Upper lobe of right lung (tissue), 1 donor: ENCODE data around the gene BBS10. TPM values are rescaled to one million over a fixed set of nuclear protein-coding genes. Genes with fewer than 3 reads are reported as not detected.

ENCODE experiments used
- ATAC-seq: fragments of 200-7000 bp; cut with Tn5 transposase; one replicate; pipeline ENCODE4 v1.9.1; 2020; ENCODE audit warnings: mild to moderate bottlenecking, moderate library complexity
- DNase-seq: peaks from one replicate; pipeline ENCODE4 v3.0.0-alpha.2; 2020
- H3K27ac ChIP-seq: fragments of 200-600 bp; one replicate; pipeline ENCODE4 v1.8.0; 2022
- H3K27me3 ChIP-seq: fragments of 200-600 bp; one replicate; pipeline ENCODE4 v1.8.0; 2022; ENCODE audit warnings: mild to moderate bottlenecking
- H3K36me3 ChIP-seq: fragments of 200-600 bp; one replicate; pipeline ENCODE4 v1.8.0; 2022
- H3K4me1 ChIP-seq: fragments of 200-600 bp; one replicate; pipeline ENCODE4 v1.8.0; 2022
- H3K4me3 ChIP-seq: fragments of 200-600 bp; one replicate; pipeline ENCODE4 v1.8.0; 2022; ENCODE audit warnings: mild to moderate bottlenecking
- H3K9me3 ChIP-seq: fragments of 200-600 bp; one replicate; pipeline ENCODE4 v1.8.0; 2022
- CTCF ChIP-seq: fragments of 200-600 bp; IDR thresholded peaks from one replicate; pipeline ENCODE4 v1.8.0; 2022; ENCODE audit warnings: antibody characterized with exemption
- intact Hi-C: fragments of 100-400 bp; cut with DNase I; formaldehyde crosslinking; loops from one replicate; pipeline ENCODE4 v1.11.0; 2022
- total RNA-seq: library from RNA; stranded (reverse); fragmentation: NEBNext Ultra II Directional; extraction: Animal tissue kit (Norgen Biotek cat#: 25700); gene quantifications from one replicate; pipeline ENCODE4 v1.2.1, GENCODE V29; 2021
- donor health status: DM: no; HTN: yes; CAD: no; lungs with severe emphysema.

BBS10 gene
- total RNA-seq, 1 donor from 2014 or later: 14.5 TPM

- Histone ChIP-seq H3K36me3 (no peaks in the 10 kb centered on the region), H3K27ac (no peak overlapping the region), H3K4me1 (no peaks in the 10 kb centered on the region), H3K4me3 (no peak overlapping the region), H3K27me3 (no peaks in the 10 kb centered on the region), H3K9me3 (no peaks in the 10 kb centered on the region)
- no peak for TF ChIP-seq CTCF
- intact Hi-C loops: no loop called here
- ATAC-seq (no peak), DNase-seq (no peak)
Measured at GRCh38 chr12:76303989-76304460, 44.2 kb downstream of the BBS10 start.

- DNase-seq: no peak
- H3K4me3 ChIP-seq: no peak overlapping the region
- TF ChIP-seq CTCF: no peak
- intact Hi-C loops: no loop called here
- no peaks in the 10 kb centered on the region for H3K27me3 ChIP-seq
- no peaks in the 10 kb centered on the region for H3K36me3 ChIP-seq
- H3K4me1 ChIP-seq: no peaks in the 10 kb centered on the region
- no peak for ATAC-seq
- H3K9me3 ChIP-seq: no peaks in the 10 kb centered on the region
- no peak overlapping the region for H3K27ac ChIP-seq
Measured at GRCh38 chr12:76303365-76303764, 44.9 kb downstream of the BBS10 start.

- Histone ChIP-seq H3K27me3 (no peaks in the 10 kb centered on the region), H3K4me3 (no peak overlapping the region), H3K36me3 (no peaks in the 10 kb centered on the region), H3K9me3 (no peaks in the 10 kb centered on the region), H3K4me1 (no peaks in the 10 kb centered on the region), H3K27ac (no peak overlapping the region)
- no peak for DNase-seq
- intact Hi-C loops: no loop called here
- no peak for TF ChIP-seq CTCF
- ATAC-seq: no peak
Measured at GRCh38 chr12:76300297-76300665, 47.9 kb downstream of the BBS10 start.

- intact Hi-C loops: no loop called here
- no peaks in the 10 kb centered on the region for H3K4me1 ChIP-seq
- TF ChIP-seq CTCF: no peak
- H3K27ac ChIP-seq: no peak overlapping the region
- no peaks in the 10 kb centered on the region for H3K27me3 ChIP-seq
- DNase-seq (no peak), ATAC-seq (no peak)
- no peak overlapping the region for H3K4me3 ChIP-seq
- H3K9me3 ChIP-seq: no peaks in the 10 kb centered on the region
- no peaks in the 10 kb centered on the region for H3K36me3 ChIP-seq
Measured at GRCh38 chr12:76299536-76300296, 48.5 kb downstream of the BBS10 start.

Other genes starting within 250 kb of the BBS10 start
- gene OSBPL8, start 211.4 kb upstream of the BBS10 start, total RNA-seq: 97.3 TPM